HG03439 (cell line): ENCODE results near the gene OTOP2.
"Not testable (repeated sequence)": the region's sequence is repeated elsewhere in the genome, so short reads cannot be mapped to it uniquely, and the experiment has no call there.

Experiments
- ATAC-seq: cut with Tn5 transposase; IDR thresholded peaks from one replicate; pipeline ENCODE4 v1.9.1; 2021; ENCODE audit warnings: mild to moderate bottlenecking, moderate library complexity; ENCODE audit not compliant: unreplicated experiment

Gene OTOP2

GRCh38 chr17:74969501-74969900, 45.4 kb downstream of the OTOP2 start:
- ATAC-seq = not testable (repeated sequence)

GRCh38 chr17:74970395-74970794, 46.3 kb downstream of the OTOP2 start:
- no peak for ATAC-seq

GRCh38 chr17:74971069-74971841, 47.2 kb downstream of the OTOP2 start:
- no peak for ATAC-seq

- no peak for ATAC-seq
Measured at GRCh38 chr17:74971842-74972106, 47.7 kb downstream of the OTOP2 start.

GRCh38 chr17:74972107-74972972, 48.3 kb downstream of the OTOP2 start, which contains the start of gene HID1:
Gene HID1 (minus strand): TSS chr17:74972759. CDS start chr17:74972656, 103 bp downstream.
- ATAC-seq = no peak

GRCh38 chr17:74972973-74973328, 48.9 kb downstream of the OTOP2 start:
- ATAC-seq = no peak

GRCh38 chr17:74975943-74976342, 51.9 kb downstream of the OTOP2 start:
- no peak for ATAC-seq

- no peak for ATAC-seq
Measured at GRCh38 chr17:74977802-74978201, 53.7 kb downstream of the OTOP2 start.

- no peak for ATAC-seq
Measured at GRCh38 chr17:74978240-74978639, 54.2 kb downstream of the OTOP2 start.

GRCh38 chr17:74979408-74980146, 55.5 kb downstream of the OTOP2 start:
- no peak for ATAC-seq

GRCh38 chr17:74981318-74981978, 57.4 kb downstream of the OTOP2 start:
- no peak for ATAC-seq

- no peak for ATAC-seq
Measured at GRCh38 chr17:74981979-74982662, 58.0 kb downstream of the OTOP2 start.

GRCh38 chr17:74982663-74983313, 58.7 kb downstream of the OTOP2 start:
- ATAC-seq = not testable (repeated sequence)
